ENCODE data around the gene GLRA1.

GRCh38 chr5:151868451-151868850 lies 56.2 kb downstream of the GLRA1 start:
- TF ChIP-seq CTCF (IDR thresholded peaks at IDR 0.05 in 8 of 11, conservative IDR thresholded peaks at IDR 0.05 in 3 of 11), result no peak
- TF ChIP-seq POLR2A (IDR thresholded peaks at IDR 0.05), result no peak
